M059J (cell line): ENCODE data around the gene ZNF516. TPM values are rescaled to one million over a fixed set of nuclear protein-coding genes. Genes with fewer than 3 reads are reported as not detected.
A peak's percentile ranks its signal among the peaks of the same experiment; 100 is the strongest.

Experiments
- DNase-seq: peaks from one replicate; pipeline ENCODE4 v3.0.0-alpha.2; 2012; ENCODE audit warnings: low read depth
- total RNA-seq: library from RNA; depleted of rRNA; stranded (reverse); fragments of >200 nt; shearing (Covaris generic); gene quantifications from 2 replicates; pipeline ENCODE4 v1.2.3, GENCODE V29; 2014

ZNF516 gene
- total RNA-seq, 1 experiment from 2014 or later = 8.9 TPM

DNA sequence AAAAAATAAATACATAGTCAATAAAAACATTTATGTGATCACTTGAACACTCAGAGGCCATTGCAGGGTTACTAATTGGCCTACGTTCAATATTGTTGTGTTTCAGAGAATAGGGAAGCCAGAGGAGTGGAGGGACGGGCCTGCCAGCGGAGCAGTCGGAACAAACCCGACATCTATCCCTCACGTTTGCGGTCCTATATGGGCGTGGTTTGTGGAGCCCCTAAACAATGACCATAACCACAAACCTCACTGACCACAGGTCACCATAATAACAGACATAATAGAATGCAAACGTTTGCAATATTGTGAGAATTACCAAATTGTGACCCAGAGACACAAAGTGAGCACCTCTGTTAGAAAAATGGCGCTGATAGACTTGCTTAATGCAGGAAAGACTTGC is 19.5 kb upstream of the ZNF516 start:
- no peak for DNase-seq

- no peak for DNase-seq
Observed at GRCh38 chr18:76507830-76508385, 12.9 kb upstream of the ZNF516 start.

- no peak for DNase-seq
Observed at GRCh38 chr18:76506974-76507764, 12.1 kb upstream of the ZNF516 start.

GRCh38 chr18:76506395-76506794 is 11.4 kb upstream of the ZNF516 start:
- no peak for DNase-seq

GRCh38 chr18:76505614-76506013 is 10.6 kb upstream of the ZNF516 start:
- DNase-seq = no peak

GRCh38 chr18:76504749-76505148 is 9.7 kb upstream of the ZNF516 start:
- no peak for DNase-seq

DNA sequence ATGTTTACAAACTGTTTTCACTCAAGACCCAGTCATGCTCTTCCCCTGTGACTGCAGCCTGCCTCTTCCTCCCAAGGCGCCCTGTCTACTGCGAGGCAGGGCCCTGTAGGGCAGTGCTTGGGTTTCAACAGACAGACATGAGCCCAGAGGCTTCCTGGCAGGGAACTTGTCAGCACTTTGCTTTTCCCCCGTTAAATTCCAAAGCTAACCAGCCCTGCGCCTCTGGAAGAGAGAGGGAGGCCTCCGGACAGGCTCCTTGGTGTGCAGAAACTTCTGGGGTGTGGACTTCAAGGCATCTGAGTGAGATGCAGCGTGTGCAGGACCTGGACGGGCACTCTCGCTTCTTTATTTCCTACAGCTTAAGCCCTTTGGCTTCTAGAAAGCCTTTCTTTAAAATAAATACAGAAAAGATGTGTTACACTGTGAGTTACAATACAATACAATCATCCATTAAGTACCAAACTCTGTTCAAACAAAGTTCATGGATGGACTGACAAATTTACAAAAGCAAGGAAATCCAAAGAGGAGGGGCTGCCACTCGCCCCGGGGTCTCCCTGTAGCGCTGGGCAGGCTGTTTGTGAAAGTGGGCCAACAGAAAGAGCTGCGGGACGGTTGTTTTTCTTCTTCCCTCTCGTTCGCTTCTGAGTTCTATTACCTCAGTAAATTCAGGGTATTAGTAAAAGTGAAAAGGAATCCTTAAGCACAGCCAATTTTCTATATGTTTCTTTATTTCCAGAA is 8.8 kb upstream of the ZNF516 start:
- DNase-seq = no peak

DNA sequence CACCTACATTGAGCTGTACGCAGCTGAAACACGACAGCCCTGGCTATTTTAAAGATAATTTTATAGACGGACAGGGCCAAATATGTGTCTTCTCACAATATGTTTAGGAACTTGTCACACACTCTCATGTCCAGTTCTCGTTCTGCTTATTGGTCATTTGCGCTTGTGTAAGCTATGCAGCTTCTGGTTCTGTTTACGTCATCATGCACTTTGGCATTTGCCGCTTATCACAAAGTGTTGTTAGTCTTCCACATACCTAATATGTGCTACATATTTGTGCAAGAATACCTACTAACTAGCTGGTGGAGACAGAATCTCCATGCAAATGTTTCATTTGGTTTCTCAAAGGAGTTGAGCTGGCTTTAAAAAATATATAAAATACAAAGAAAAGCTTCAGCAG is 7.5 kb upstream of the ZNF516 start:
- no peak for DNase-seq

- DNase-seq = no peak
Observed at GRCh38 chr18:76499637-76500340, 4.7 kb upstream of the ZNF516 start.

DNA sequence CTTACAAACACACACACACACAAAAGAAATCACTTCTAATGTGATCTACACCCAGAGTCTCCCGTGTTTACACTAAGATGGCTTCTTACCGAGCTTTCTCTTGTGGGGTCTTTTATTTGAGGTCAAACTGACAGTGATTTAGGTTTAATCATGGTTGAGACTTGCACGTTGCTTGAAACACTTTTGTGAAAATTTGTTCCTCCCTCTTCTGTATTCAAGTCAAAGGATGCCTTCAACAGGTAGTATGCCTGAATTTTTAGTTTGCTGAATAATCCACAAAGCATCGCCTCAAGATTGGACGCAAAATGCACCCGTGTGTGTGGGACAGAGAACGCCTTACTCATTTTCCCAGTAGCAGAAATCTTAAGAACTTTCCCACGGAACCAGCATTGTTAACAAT is 4.0 kb upstream of the ZNF516 start:
- no peak for DNase-seq

GRCh38 chr18:76498064-76498463 is 3.0 kb upstream of the ZNF516 start:
- DNase-seq = no peak

DNA sequence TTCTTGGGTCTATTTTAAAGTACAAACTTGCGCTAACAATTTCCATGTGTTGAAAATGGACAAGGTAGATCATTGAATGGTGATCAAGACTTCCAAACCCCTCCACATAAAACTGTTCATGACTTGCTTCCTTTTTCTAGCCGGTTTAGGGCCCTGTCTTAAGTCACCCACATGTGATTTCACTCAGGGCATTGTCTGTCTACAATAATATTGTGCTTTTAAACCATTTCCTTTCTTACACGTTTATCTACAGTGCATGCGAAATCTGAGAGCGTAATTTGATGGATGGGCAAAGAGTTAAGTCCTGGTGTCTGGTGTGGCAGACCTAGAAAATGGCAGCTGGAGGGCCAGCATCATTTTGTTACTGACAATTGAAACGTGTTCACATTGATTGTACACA is 2.0 kb upstream of the ZNF516 start:
- DNase-seq = no peak

DNA sequence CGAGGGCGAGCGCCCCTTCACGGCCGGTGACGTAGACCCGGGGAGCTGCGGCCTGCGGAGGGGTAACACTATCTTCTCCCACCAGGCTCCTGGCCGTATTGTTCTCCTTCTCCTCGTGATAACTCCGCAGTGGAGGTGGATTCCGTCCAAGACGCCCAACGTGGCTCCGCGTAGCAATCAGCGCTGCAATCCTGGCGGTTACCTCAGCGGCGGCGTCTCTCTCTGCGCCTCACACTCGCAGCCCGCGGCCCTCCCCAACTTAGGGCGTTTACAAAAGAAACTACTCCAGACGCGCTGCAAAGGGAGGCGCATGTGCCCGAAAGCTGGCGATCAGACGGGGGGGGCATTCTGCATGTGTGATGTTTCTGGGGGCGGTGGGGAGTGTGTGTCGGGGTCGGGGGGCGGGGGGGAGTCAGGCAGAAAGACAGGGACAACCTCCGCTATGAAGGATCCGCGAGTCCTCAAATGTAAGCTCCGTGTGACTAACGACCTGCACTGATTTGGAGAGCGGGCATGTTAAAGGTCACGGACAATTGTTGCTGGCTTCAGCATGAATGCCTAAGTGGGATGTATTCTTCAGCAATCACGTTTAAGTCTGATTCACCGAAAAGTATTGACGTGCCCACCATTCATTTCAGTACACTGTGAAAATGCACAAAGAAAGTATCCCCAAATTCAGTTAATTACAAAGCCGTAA is 1.3 kb upstream of the ZNF516 start:
- no peak for DNase-seq

DNA sequence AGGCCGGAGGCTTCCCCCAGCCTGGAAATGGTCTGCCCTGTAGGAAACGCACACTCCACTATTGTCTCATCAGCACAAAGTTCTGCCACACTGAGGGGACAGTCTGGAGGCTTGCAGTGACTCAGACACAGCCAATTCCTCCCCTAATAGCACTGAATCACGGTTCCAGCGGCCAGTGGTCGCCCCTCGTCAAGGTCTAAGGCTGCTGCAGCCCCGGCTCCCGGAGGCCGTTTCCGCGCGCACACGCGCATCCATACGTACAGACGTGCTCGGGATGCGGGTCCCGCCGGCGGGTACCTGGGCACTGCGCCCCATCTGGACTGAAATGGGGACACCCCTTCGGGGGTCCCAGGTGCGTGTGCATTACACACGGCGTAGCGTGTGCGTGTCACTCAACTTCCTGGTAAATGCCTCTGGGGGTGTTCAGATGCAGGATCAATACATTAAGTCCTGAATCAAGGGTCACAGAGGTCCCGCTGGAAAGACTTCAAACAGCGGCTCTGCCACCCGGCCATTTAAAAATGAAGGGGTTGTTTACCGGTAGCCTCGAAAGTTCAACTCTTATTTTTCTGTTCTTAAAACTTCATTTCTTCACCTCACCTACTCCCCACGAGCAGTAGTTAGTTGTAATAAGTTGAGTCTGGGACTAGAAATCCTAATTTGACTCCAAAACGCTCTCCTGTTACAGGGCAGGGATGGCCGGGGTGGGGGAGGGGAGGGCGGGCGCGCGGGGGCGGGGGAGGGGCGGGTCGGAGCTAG is 572 bp upstream of the ZNF516 start:
- DNase-seq = peak; percentile 48

GRCh38 chr18:76494231-76495005 is 624 bp downstream of the ZNF516 start:
- peak; percentile 19 for DNase-seq

DNA sequence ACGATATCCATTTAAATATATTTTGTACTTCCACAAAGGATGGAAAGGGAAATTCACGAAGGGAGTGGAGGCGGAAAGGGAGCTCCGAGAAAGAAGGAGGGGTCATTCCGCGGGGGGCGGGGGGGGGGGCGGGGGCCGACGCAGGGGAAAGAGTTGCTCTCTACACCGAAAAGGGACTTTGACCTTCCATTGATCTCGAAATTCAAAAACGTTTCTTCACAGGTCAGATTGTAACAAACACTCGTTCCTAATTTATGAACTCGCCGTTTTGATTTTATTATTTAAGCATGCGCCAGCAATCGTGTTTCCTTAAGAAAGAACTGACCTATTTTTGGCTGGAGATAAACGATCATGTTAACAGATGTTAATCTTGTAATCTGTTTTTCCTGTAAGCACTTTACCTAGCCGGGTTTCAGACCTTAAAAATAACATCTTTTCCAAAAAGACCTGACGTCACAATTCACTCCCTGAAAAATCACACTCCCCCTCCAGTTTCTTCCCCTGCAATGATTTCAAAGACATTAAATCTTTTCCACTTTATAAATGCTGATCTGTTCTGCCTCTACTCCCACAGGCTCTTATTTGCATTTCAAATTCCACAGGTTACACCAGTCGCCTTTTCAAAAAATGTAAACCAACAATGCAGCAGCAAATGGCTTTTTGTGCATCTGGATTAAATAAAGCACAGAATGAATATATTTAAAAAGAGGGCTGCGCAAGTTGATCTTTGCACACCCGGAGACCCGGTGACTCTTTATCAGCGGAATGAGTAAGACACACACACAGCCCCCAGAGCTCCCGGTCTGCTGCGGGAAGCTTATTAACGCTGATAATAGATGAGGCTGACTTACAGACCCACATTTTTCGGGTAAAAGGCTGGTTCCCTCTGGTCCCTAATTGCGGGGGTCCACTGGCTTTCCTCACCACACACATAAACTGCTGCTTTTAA is 1.6 kb downstream of the ZNF516 start:
- DNase-seq = peak; percentile 38

- peak; percentile 96 for DNase-seq
Observed at GRCh38 chr18:76492669-76493212, 2.3 kb downstream of the ZNF516 start.

DNA sequence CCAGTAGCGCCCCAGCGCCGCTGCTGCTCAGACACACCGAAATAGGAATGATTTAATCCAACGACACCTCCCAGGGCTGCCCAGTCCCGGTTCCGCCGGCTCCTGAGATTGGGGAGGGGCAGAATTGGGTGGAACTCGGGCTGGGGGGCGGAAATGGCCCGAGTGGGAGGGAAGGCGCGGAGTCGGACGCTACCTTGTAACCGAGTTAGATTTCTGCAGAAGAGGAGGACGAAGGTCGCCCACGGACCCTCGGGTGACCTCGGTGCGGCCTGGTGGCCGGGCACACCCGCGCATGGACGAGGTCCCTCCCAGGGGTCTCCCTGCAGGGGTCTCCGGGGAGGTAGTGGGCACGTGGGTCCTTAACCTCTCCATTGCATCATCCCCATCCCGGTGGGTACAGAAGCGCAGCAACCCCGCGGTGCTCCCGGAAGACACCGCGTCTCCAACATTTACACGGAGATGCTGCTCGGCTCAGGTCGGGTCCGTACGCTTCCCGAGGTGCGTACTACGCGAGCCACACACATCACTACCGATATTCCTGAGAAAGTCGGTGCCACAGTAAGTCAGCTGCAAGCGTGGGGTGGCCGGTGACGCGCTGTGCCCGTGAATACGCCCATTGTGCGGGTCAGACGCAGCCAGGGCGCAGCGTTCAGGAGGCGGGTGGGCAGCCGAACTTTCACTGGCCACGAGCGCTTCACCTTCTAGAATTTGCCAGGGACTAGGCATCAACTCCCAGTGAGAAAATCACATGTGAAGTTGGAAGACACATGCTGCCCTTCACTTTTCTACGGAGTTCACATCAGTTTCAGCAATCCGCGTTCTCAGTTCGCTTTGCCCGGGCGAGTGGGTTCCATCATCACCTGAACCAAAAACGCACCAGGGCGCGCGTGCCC is 3.0 kb downstream of the ZNF516 start:
- DNase-seq = peak; percentile 52
